Measurements from ENCODE around the gene UQCRHL.

DNA sequence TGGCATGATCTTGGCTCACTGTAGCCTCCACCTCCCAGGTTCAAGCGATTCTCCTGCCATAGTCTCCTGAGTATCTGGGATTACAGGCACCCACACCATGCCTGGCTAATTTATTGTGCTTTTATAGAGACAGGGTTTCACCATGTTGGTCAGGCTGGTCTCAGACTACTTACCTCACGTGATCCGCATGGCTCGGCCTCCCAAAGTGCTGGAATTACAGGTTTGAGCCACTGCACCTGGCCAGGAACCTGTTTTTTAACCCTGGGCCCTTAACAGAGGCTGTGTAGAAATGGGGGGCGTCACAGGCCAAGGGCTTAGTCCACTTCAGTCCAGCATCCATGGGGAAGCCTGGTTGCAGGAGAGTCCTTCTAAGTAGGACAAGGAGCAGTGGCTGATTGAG lies 39.5 kb downstream of the UQCRHL start:
- no peak for TF ChIP-seq POLR2A (IDR thresholded peaks at IDR 0.05)
- TF ChIP-seq, protein P1, sequence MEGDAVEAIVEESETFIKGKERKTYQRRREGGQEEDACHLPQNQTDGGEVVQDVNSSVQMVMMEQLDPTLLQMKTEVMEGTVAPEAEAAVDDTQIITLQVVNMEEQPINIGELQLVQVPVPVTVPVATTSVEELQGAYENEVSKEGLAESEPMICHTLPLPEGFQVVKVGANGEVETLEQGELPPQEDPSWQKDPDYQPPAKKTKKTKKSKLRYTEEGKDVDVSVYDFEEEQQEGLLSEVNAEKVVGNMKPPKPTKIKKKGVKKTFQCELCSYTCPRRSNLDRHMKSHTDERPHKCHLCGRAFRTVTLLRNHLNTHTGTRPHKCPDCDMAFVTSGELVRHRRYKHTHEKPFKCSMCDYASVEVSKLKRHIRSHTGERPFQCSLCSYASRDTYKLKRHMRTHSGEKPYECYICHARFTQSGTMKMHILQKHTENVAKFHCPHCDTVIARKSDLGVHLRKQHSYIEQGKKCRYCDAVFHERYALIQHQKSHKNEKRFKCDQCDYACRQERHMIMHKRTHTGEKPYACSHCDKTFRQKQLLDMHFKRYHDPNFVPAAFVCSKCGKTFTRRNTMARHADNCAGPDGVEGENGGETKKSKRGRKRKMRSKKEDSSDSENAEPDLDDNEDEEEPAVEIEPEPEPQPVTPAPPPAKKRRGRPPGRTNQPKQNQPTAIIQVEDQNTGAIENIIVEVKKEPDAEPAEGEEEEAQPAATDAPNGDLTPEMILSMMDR (IDR thresholded peaks at IDR 0.05) = no peak
